T-helper 1 cell treated with Interleukin-12 subunit alpha and Interleukin-12 subunit beta and Interleukin-4 antibody, amounts not matched to agents 30 μg/mL and 1 μg/mL, for 36 hours (primary cell): Measurements from ENCODE around the gene ZBTB42.
"Not testable (repeated sequence)": the region's sequence is repeated elsewhere in the genome, so short reads cannot be mapped to it uniquely, and the experiment has no call there.

Source experiments
- H3K27ac Mint-ChIP-seq: one replicate; pipeline ENCODE4 v1.8.0; 2021; ENCODE audit warnings: mild to moderate bottlenecking, mixed read lengths
- H3K27me3 Mint-ChIP-seq: one replicate; pipeline ENCODE4 v1.8.0; 2021; ENCODE audit warnings: low read depth, mixed read lengths
- H3K36me3 Mint-ChIP-seq: one replicate; pipeline ENCODE4 v1.8.0; 2021; ENCODE audit warnings: low read depth, mixed read lengths
- H3K4me1 Mint-ChIP-seq: one replicate; pipeline ENCODE4 v1.8.0; 2021; ENCODE audit warnings: low read depth, mixed read lengths
- H3K4me3 Mint-ChIP-seq: one replicate; pipeline ENCODE4 v1.8.0; 2021; ENCODE audit warnings: mild to moderate bottlenecking, moderate library complexity, mixed read lengths
- H3K9me3 Mint-ChIP-seq: one replicate; pipeline ENCODE4 v1.8.0; 2021; ENCODE audit warnings: mixed read lengths

Gene ZBTB42

DNA sequence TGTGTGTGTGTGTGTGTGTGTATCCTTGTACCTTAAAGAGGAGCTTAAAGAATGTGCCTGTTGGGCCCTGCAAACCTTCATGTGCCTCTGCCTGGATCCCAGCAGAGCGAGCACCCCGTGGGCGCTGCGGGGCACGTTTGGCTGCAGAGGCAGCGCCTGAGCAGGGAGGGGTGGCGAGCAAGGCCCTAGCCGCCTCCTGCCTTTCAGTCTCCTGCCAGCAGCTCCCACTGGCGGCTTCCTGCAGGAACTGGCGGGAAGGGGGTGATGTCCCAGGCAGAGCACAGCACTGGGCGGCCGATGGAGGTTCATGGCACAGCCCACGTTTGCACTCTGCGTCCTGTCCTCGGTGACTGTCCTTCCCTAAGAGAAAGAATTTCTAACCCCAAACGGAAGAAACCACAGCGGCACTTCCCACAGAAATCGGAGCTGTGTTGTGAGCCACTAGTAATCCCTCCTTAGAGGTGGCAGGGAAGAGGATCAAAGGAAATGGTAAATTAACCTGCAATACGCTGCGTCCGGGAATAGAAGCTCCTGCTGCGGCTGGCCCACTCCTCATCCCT lies 19.8 kb downstream of the ZBTB42 start:
- peaks cover 6% of the 10 kb centered on the region for H3K9me3 Mint-ChIP-seq
- H3K36me3 Mint-ChIP-seq = peaks cover 2% of the 10 kb centered on the region
- no peak overlapping the region for H3K4me3 Mint-ChIP-seq
- no peak overlapping the region for H3K27ac Mint-ChIP-seq
- H3K4me1 Mint-ChIP-seq = peaks cover 7% of the 10 kb centered on the region
- H3K27me3 Mint-ChIP-seq = peaks cover 21% of the 10 kb centered on the region

GRCh38 chr14:104821229-104821945 lies 20.5 kb downstream of the ZBTB42 start:
- Mint-ChIP-seq H3K27ac (no peak overlapping the region), H3K36me3 (peaks cover 2% of the 10 kb centered on the region), H3K27me3 (peaks cover 22% of the 10 kb centered on the region), H3K9me3 (peaks cover 6% of the 10 kb centered on the region), H3K4me3 (no peak overlapping the region), H3K4me1 (peaks cover 8% of the 10 kb centered on the region)

GRCh38 chr14:104821971-104822608 lies 21.2 kb downstream of the ZBTB42 start:
- peaks cover 7% of the 10 kb centered on the region for H3K4me1 Mint-ChIP-seq
- no peak overlapping the region for H3K27ac Mint-ChIP-seq
- peaks cover 2% of the 10 kb centered on the region for H3K36me3 Mint-ChIP-seq
- peaks cover 6% of the 10 kb centered on the region for H3K9me3 Mint-ChIP-seq
- no peak overlapping the region for H3K4me3 Mint-ChIP-seq
- peaks cover 25% of the 10 kb centered on the region for H3K27me3 Mint-ChIP-seq

DNA sequence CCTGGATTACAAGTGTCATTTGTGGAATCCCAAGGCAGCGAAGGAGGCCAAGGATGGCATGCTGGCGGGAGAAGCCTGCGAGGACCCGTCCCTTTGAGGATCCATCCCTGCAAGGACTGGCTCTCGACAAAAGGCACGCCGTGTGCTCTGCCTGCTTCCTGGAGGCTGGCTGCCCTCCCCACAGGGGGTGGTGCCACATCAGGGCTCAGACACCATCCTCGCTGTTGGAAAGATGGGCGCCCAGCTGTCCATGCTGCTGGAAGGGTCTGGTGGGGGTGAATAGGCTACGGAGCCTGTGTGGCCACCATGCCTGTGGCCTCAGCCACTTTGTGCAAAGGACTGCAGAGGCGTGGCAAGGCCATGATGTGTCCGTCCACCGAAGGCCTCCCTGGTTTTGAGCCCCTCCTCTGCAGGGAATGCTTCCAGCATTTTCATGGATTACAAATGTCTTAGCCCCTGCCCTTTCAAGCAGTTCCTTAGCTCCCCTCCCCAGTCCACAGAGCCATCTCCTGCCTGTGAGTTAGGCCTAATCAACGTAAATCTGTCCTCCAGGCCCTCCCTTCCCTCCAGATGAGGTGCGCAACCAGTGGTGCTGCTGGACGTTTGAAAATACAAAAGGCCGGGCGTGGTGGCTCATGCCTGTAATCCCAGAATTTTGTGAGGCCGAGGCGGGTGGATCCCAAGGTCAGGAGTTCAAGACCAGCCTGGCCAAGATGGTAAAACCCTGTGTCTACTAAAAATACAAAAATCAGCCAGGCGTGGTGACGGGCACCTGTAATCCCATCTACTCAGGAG lies 22.1 kb downstream of the ZBTB42 start:
- H3K27ac Mint-ChIP-seq = no peak overlapping the region
- H3K9me3 Mint-ChIP-seq = peaks cover 6% of the 10 kb centered on the region
- H3K4me3 Mint-ChIP-seq = no peak overlapping the region
- peaks cover 34% of the 10 kb centered on the region for H3K27me3 Mint-ChIP-seq
- H3K36me3 Mint-ChIP-seq = peaks cover 2% of the 10 kb centered on the region
- peaks cover 8% of the 10 kb centered on the region for H3K4me1 Mint-ChIP-seq

- peaks cover 2% of the 10 kb centered on the region for H3K36me3 Mint-ChIP-seq
- H3K4me1 Mint-ChIP-seq = peaks cover 8% of the 10 kb centered on the region
- no peak overlapping the region for H3K27ac Mint-ChIP-seq
- H3K27me3 Mint-ChIP-seq = peaks cover 34% of the 10 kb centered on the region
- H3K4me3 Mint-ChIP-seq = peak overlapping the region; percentile 53
- H3K9me3 Mint-ChIP-seq = peaks cover 6% of the 10 kb centered on the region
These were observed 23.6 kb downstream of the ZBTB42 start for GRCh38 chr14:104824353-104824997.

DNA sequence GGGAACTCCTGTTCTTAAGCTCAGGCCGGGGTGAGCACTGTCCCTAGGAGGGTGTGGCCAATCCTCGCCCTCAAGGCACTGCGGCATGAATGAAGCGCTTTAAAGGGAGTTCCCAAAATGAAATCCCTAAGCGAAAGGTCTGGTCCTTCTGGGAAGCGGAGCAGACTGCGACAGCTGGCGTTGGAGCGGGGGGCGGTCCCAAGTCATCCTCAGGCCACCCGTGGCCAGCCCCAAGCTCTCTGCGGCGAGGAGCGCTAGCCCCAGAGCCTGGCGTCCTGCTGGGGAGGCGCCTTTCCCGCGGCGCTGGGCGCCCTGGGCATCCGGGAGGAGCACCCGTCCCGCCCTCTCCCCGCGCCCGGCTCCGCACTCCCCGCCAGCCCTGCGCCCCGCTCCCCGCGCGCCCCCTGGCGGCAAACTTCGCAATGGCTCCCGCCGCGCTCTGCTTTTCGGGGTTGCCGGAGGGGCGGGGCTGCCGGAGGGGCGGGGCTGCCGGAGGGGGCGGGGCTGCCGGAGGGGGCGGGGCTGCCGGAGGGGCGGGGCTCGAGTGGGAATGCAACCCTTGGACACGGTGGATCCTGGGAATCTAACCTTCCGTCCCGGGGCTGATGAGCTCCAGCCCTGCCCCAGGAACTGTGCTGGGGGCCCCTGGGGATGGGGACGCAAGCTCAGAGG lies 25.4 kb downstream of the ZBTB42 start:
- H3K27me3 Mint-ChIP-seq = peaks cover 34% of the 10 kb centered on the region
- H3K27ac Mint-ChIP-seq = no peak overlapping the region
- peaks cover 6% of the 10 kb centered on the region for H3K9me3 Mint-ChIP-seq
- H3K36me3 Mint-ChIP-seq = peaks cover 2% of the 10 kb centered on the region
- peak overlapping the region; percentile 53 for H3K4me3 Mint-ChIP-seq
- H3K4me1 Mint-ChIP-seq = peaks cover 8% of the 10 kb centered on the region

GRCh38 chr14:104826861-104827176 lies 25.9 kb downstream of the ZBTB42 start:
- peaks cover 2% of the 10 kb centered on the region for H3K36me3 Mint-ChIP-seq
- peaks cover 8% of the 10 kb centered on the region for H3K4me1 Mint-ChIP-seq
- peak overlapping the region; percentile 32 for H3K4me3 Mint-ChIP-seq
- peaks cover 34% of the 10 kb centered on the region for H3K27me3 Mint-ChIP-seq
- peaks cover 6% of the 10 kb centered on the region for H3K9me3 Mint-ChIP-seq
- H3K27ac Mint-ChIP-seq = no peak overlapping the region

DNA sequence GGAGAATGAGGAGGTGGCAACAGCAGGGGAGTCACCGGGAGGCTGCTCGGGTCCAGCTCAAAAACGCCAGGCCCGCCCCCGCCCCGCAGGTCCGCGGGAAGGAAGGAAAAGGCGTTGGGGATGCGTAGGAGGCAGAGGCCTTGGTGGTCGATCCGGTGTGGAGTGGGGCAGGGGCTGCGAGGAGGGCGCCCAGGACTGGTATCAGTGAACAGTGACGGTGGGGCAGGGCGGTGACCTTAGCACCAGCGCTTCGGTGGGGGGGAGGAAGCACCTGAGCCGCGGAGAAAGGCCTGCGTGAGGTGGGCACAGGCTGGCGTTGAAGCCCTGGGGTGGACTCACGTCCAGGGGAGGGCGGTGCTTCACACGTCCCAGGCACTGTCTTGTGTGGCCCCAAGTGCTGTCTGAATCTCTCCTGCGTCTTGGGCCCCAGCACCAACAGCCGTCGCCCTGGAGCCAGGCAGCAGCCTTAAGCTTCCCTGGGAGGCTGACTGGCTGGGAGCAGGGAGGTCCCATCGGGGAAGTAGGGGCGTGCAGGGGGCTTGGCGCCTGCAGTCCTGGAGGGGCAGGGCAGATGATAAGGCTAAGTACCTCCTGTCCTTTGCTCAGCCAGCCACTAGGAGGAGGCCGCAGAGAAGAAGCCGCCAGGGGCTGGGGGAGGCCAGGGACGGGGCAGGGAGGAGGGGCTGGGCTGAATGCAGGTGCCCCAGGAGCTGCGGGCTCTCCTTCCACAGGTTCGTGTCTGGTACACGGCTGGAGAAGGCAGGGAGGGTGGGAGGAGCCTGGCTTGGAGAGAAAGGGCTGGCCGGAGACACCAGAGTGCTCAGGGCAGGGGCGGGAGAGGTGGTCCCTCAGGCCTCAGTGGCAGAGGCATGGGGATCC lies 26.5 kb downstream of the ZBTB42 start:
- H3K4me3 Mint-ChIP-seq = peak overlapping the region; percentile 32
- peaks cover 8% of the 10 kb centered on the region for H3K4me1 Mint-ChIP-seq
- H3K27ac Mint-ChIP-seq = no peak overlapping the region
- peaks cover 6% of the 10 kb centered on the region for H3K9me3 Mint-ChIP-seq
- H3K36me3 Mint-ChIP-seq = peaks cover 2% of the 10 kb centered on the region
- peaks cover 34% of the 10 kb centered on the region for H3K27me3 Mint-ChIP-seq

DNA sequence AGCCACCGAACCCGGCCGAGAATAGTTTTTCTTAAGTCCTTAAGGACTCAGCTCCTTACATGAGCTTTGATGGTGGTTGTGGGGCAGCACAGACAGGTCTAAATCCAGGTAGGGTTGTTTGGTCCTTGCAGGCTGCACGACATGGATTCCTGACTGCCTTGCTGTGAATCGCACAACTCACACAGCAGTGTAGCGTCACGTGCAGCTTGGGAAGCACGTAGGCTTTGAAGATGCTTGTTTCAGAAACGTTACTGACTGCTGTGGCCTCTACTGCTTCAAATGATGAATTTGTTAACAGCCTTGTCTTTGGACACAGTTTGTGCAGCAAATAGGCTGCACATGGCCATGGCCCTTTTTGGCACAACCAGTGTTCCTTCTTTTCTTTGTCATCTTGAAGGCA lies 29.9 kb downstream of the ZBTB42 start:
- Mint-ChIP-seq H3K9me3 (no peaks in the 10 kb centered on the region), H3K27ac (no peak overlapping the region), H3K4me3 (no peak overlapping the region), H3K36me3 (no peaks in the 10 kb centered on the region), H3K27me3 (peaks cover 13% of the 10 kb centered on the region), H3K4me1 (peaks cover 4% of the 10 kb centered on the region)

- not testable (repeated sequence) for H3K36me3 Mint-ChIP-seq, H3K4me1 Mint-ChIP-seq, H3K4me3 Mint-ChIP-seq, H3K9me3 Mint-ChIP-seq, H3K27ac Mint-ChIP-seq
- peaks cover 22% of the 10 kb centered on the region for H3K27me3 Mint-ChIP-seq
These were observed 35.5 kb downstream of the ZBTB42 start for GRCh38 chr14:104836171-104836935.

GRCh38 chr14:104841730-104842129 lies 40.8 kb downstream of the ZBTB42 start:
- Mint-ChIP-seq H3K4me1 (no peaks in the 10 kb centered on the region), H3K4me3 (no peak overlapping the region), H3K36me3 (no peaks in the 10 kb centered on the region), H3K27ac (no peak overlapping the region), H3K27me3 (peaks cover 64% of the 10 kb centered on the region), H3K9me3 (no peaks in the 10 kb centered on the region)

- H3K9me3 Mint-ChIP-seq = no peaks in the 10 kb centered on the region
- H3K4me1 Mint-ChIP-seq = no peaks in the 10 kb centered on the region
- H3K4me3 Mint-ChIP-seq = no peak overlapping the region
- H3K27me3 Mint-ChIP-seq = peaks cover 62% of the 10 kb centered on the region
- no peak overlapping the region for H3K27ac Mint-ChIP-seq
- no peaks in the 10 kb centered on the region for H3K36me3 Mint-ChIP-seq
These were observed 42.1 kb downstream of the ZBTB42 start for GRCh38 chr14:104843006-104843405.
